ENCODE results near the gene SCNN1A. TPM values are rescaled to one million over a fixed set of nuclear protein-coding genes. Genes with fewer than 3 reads are reported as not detected.

The SCNN1A gene
- total RNA-seq, 1 experiment from 2014 or later, result 111 TPM

- no peaks in the 10 kb centered on the region for H3K79me1 ChIP-seq (ENCODE audit: insufficient read depth, low read depth, low read length, poor library complexity, severe bottlenecking)
- H2BK120ac ChIP-seq (ENCODE audit: low read depth, low read length, poor library complexity, severe bottlenecking), result no peak overlapping the region
- H3K4me1 ChIP-seq (ENCODE audit: insufficient read depth, low read length), result peaks cover 15% of the 10 kb centered on the region
- peaks cover 27% of the 10 kb centered on the region for H3K23me2 ChIP-seq (ENCODE audit: insufficient read length, low read depth, low read length, poor library complexity, severe bottlenecking)
- WGBS (ENCODE audit: extremely low coverage, insufficient read length, low lambda C conversion rate), result no CpG with 5 or more reads among the region's 13 CpGs
- no peak overlapping the region for H4K91ac ChIP-seq (ENCODE audit: insufficient read length, low read depth, low read length)
- H3K4ac ChIP-seq (ENCODE audit: low read depth, low read length), result no peak overlapping the region
- H3T11ph ChIP-seq (ENCODE audit: low read length), result no peak overlapping the region
- no peak overlapping the region for H3K56ac ChIP-seq (ENCODE audit: insufficient read length, low read depth, low read length)
- no peak overlapping the region for H3K4me2 ChIP-seq (ENCODE audit: insufficient read depth, insufficient read length, low read length)
- H2BK20ac ChIP-seq (ENCODE audit: low read depth, low read length, poor library complexity, severe bottlenecking), result no peak overlapping the region
- H2BK12ac ChIP-seq (ENCODE audit: insufficient read length, low read depth, low read length), result no peak overlapping the region
- Mint-ChIP-seq H3K9me3 (no peaks in the 10 kb centered on the region; a peak in 2 of 5 replicates), H3K27me3 (ENCODE audit: low read depth) (peaks cover 23% of the 10 kb centered on the region), H3K27ac (no peak overlapping the region; a peak in 1 of 7 replicates), H3K36me3 (ENCODE audit: insufficient read depth in 1 of 3, low read depth in 3 of 3) (no peaks in the 10 kb centered on the region; a peak in 1 of 7 replicates), H3K4me1 (peaks cover 72 to 79% of the 10 kb centered on the region in 2 experiments), H3K4me3 (no peak overlapping the region)
- no peak overlapping the region for H3K9ac ChIP-seq (ENCODE audit: extremely low read depth, insufficient read length, low read length)
- H3K27me3 ChIP-seq (ENCODE audit: insufficient read depth, low read length), result no peaks in the 10 kb centered on the region; the same call in 1 of the 2 replicates
- no peak overlapping the region for H3K27ac ChIP-seq (ENCODE audit: insufficient read length, low read depth, low read length)
- H2BK15ac ChIP-seq (ENCODE audit: low read depth, low read length), result no peak overlapping the region
- peak; percentile 26 for DNase-seq
- no peak overlapping the region for H4K8ac ChIP-seq (replicated peaks; ENCODE audit: insufficient read length, low read depth, low read length)
- H2BK5ac ChIP-seq (ENCODE audit: insufficient read length, low read length), result no peak overlapping the region
- H3K9me3 ChIP-seq (ENCODE audit: control insufficient read depth, low read depth, low read length), result no peaks in the 10 kb centered on the region
- H3K79me2 ChIP-seq (ENCODE audit: insufficient read depth, low read length), result peaks cover 4% of the 10 kb centered on the region; the same call in 1 of the 2 replicates
- H3K18ac ChIP-seq (ENCODE audit: insufficient read length, low read depth, low read length), result no peak overlapping the region
- H3K23ac ChIP-seq (ENCODE audit: insufficient read length, low read depth, low read length), result no peak overlapping the region
- H2AFZ ChIP-seq (ENCODE audit: low read length), result no peak overlapping the region
- no peak overlapping the region for H2AK5ac ChIP-seq (ENCODE audit: insufficient read length, low read length)
- H4K5ac ChIP-seq (ENCODE audit: insufficient read length, low read depth, low read length), result no peak overlapping the region
- H3K14ac ChIP-seq (ENCODE audit: insufficient read depth, low read length), result no peak overlapping the region
- no peaks in the 10 kb centered on the region for H4K20me1 ChIP-seq (ENCODE audit: control insufficient read depth, insufficient read depth, insufficient read length)
- no peak for TF ChIP-seq CTCF (conservative IDR thresholded peaks at IDR 0.05)
These were observed 3.5 kb upstream of the SCNN1A start for GRCh38 chr12:6378709-6379472.

Data from H9 (cell line).